HEK293 (cell line): ENCODE measurements around the gene CHN1.

Experiments used
- CTCF ChIA-PET: fragments of 350-600 bp; formaldehyde crosslinking; extraction: SDS; loops from one replicate; lab custom pipeline; 2021; ENCODE audit warnings: antibody characterized with exemption; lab: Yijun Ruan, JAX
- POLR2A ChIA-PET: fragments of 300-600 bp; formaldehyde crosslinking; extraction: SDS; loops from one replicate; lab custom pipeline; 2020; ENCODE audit warnings: antibody characterized with exemption, inconsistent platforms; lab: Yijun Ruan, JAX
- H3K27ac ChIP-seq: fragments of 200-500 bp; sonication (Bioruptor generic); 2 replicates; pipeline ENCODE4 v1.5.1; 2014; ENCODE audit warnings: low read depth, low read length, control low read depth, inconsistent platforms; ENCODE audit errors: extremely low read depth
- H3K36me3 ChIP-seq, 2 experiments: fragments of 200-500 bp in 1 of 2; sonication (Bioruptor generic) in 1 of 2; 1 replicate in 1 of 2; 2 replicates in 1 of 2; pipeline ENCODE4 v1.5.1; 2014 to 2017; ENCODE audit warnings: inconsistent platforms in 2 of 2, low read length in 2 of 2; ENCODE audit not compliant: control insufficient read depth in 2 of 2, insufficient read depth in 1 of 2
- H3K4me1 ChIP-seq: fragments of 200-500 bp; sonication (Bioruptor generic); 2 replicates; pipeline ENCODE4 v1.5.1; 2014; ENCODE audit warnings: mild to moderate bottlenecking, low read length, inconsistent platforms; ENCODE audit not compliant: control insufficient read depth, insufficient read depth
- H3K4me3 ChIP-seq: 2 replicates; pipeline ENCODE4 v1.5.1; 2011; ENCODE audit warnings: low read depth, mild to moderate bottlenecking, control low read depth, low read length, moderate library complexity
- H3K9me3 ChIP-seq: fragments of 200-500 bp; sonication (Bioruptor generic); 2 replicates; pipeline ENCODE4 v1.5.1; 2014; ENCODE audit warnings: low read depth, low read length, inconsistent platforms; ENCODE audit not compliant: control insufficient read depth, insufficient read depth
- BCL11A ChIP-seq: fragments of 450-650 bp; formaldehyde crosslinking; IDR thresholded peaks from 2 replicates; pipeline ENCODE4 v1.5.1; 2016; ENCODE audit warnings: low read depth, missing biosample characterization, missing genetic modification characterization
- EGR2 ChIP-seq: fragments of 450-650 bp; formaldehyde crosslinking; IDR thresholded peaks from 2 replicates; pipeline ENCODE4 v1.5.1; 2016; ENCODE audit warnings: low read depth, missing biosample characterization, missing genetic modification characterization
- GLI2 ChIP-seq: fragments of 450-650 bp; formaldehyde crosslinking; IDR thresholded peaks from 2 replicates; pipeline ENCODE4; 2017; ENCODE audit warnings: missing biosample characterization, missing genetic modification characterization, low read depth, borderline replicate concordance
- SCRT1 ChIP-seq: fragments of 450-650 bp; formaldehyde crosslinking; IDR thresholded peaks from 2 replicates; pipeline ENCODE4 v1.5.1; 2016; ENCODE audit warnings: missing biosample characterization, missing genetic modification characterization, borderline replicate concordance
- SETDB1 ChIP-seq: IDR thresholded peaks from one replicate; pipeline ENCODE4 v1.6.1; 2017; ENCODE audit warnings: mild to moderate bottlenecking, low read length, moderate library complexity, mixed read lengths; ENCODE audit not compliant: insufficient read length
- ZBTB48 ChIP-seq: fragments of 450-650 bp; formaldehyde crosslinking; IDR thresholded peaks from 2 replicates; pipeline ENCODE4 v1.5.1; 2016; ENCODE audit warnings: missing biosample characterization, missing genetic modification characterization
- ZFP3 ChIP-seq: fragments of 450-650 bp; formaldehyde crosslinking; IDR thresholded peaks from 2 replicates; pipeline ENCODE4 v1.5.1; 2016; ENCODE audit warnings: low read depth, missing biosample characterization, missing genetic modification characterization
- ZIC2 ChIP-seq: fragments of 450-650 bp; formaldehyde crosslinking; IDR thresholded peaks from 2 replicates; pipeline ENCODE4 v1.5.1; 2016; ENCODE audit warnings: missing biosample characterization, missing genetic modification characterization
- ZNF112 ChIP-seq: fragments of 450-650 bp; formaldehyde crosslinking; IDR thresholded peaks from 2 replicates; pipeline ENCODE4 v1.5.0; 2017; ENCODE audit warnings: missing biosample characterization, missing genetic modification characterization
- ZNF202 ChIP-seq: fragments of 450-650 bp; formaldehyde crosslinking; IDR thresholded peaks from 2 replicates; pipeline ENCODE4 v1.5.1; 2016; ENCODE audit warnings: missing biosample characterization, missing genetic modification characterization, borderline replicate concordance
- ZNF274 ChIP-seq, 2 experiments: fragments of 200-500 bp in 1 of 2; fragments of 450-650 bp in 1 of 2; sonication (Bioruptor generic) in 1 of 2; formaldehyde crosslinking in 1 of 2; IDR thresholded peaks; 2 replicates each; pipeline versions ENCODE4 v1.5.1 to v1.6.1; 2014 to 2016; ENCODE audit warnings: borderline replicate concordance in 1 of 2, inconsistent platforms in 1 of 2, low read length in 1 of 2, missing biosample characterization in 1 of 2, missing genetic modification characterization in 1 of 2
- ZNF350 ChIP-seq: fragments of 450-650 bp; formaldehyde crosslinking; IDR thresholded peaks from 2 replicates; pipeline ENCODE4 v1.5.0; 2017; ENCODE audit warnings: missing biosample characterization, mild to moderate bottlenecking, missing genetic modification characterization
- ZNF426 ChIP-seq: fragments of 450-650 bp; formaldehyde crosslinking; IDR thresholded peaks from 2 replicates; pipeline ENCODE4 v1.5.1; 2017; ENCODE audit warnings: missing biosample characterization, missing genetic modification characterization, mild to moderate bottlenecking, inconsistent platforms, moderate library complexity
- ZNF596 ChIP-seq: fragments of 450-650 bp; IDR thresholded peaks from 2 replicates; pipeline ENCODE4 v1.5.0; 2018; ENCODE audit warnings: missing biosample characterization, mild to moderate bottlenecking, missing genetic modification characterization, moderate library complexity
- ZNF639 ChIP-seq: fragments of 450-650 bp; formaldehyde crosslinking; IDR thresholded peaks from 2 replicates; pipeline ENCODE4 v1.5.1; 2016; ENCODE audit warnings: missing biosample characterization, missing genetic modification characterization
- ZNF658 ChIP-seq: fragments of 450-650 bp; formaldehyde crosslinking; IDR thresholded peaks from 2 replicates; pipeline ENCODE4; 2016; ENCODE audit warnings: missing biosample characterization, missing genetic modification characterization
- ZNF777 ChIP-seq: fragments of 450-650 bp; formaldehyde crosslinking; IDR thresholded peaks from 2 replicates; pipeline ENCODE4 v1.5.1; 2017; ENCODE audit warnings: missing biosample characterization, missing genetic modification characterization, borderline replicate concordance
- ZSCAN23 ChIP-seq: fragments of 450-650 bp; formaldehyde crosslinking; IDR thresholded peaks from 2 replicates; pipeline ENCODE4 v1.5.1; 2016; ENCODE audit warnings: missing biosample characterization, missing genetic modification characterization
- TF ChIP-seq, protein P1 (sequence below): fragments of 450-650 bp; formaldehyde crosslinking; conservative IDR thresholded peaks from 2 replicates; pipeline ENCODE4 v1.5.1; 2016; ENCODE audit warnings: low read depth, missing biosample characterization, missing genetic modification characterization
- TF ChIP-seq, protein P2 (sequence below): fragments of 450-650 bp; formaldehyde crosslinking; IDR thresholded peaks from 2 replicates; pipeline ENCODE4 v1.5.1; 2016; ENCODE audit warnings: missing biosample characterization, missing genetic modification characterization
- TF ChIP-seq, protein P3 (sequence below): fragments of 450-650 bp; formaldehyde crosslinking; IDR thresholded peaks from 2 replicates; pipeline ENCODE4 v1.5.1; 2017; ENCODE audit warnings: missing biosample characterization, missing genetic modification characterization

CHN1 gene

DNA sequence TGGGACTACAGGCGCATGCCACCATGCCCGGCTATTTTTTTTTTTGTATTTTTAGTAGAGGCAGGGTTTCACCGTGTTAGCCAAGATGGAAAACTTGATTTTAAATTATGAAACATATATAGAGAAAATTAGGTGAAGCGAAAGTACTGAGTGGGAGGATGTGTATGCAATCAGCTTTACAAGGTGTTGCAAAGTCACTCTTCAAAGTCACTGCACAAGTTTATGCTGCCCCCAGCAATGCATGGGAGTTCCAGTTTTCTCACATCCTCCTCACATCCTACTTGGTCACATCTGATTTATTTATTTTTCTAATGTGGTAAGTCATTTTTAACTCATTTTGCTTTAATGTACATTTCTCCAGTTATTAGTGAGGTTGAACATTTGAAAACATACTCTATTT, 49.2 kb upstream of the CHN1 start (continued):
- TF ChIP-seq, protein P1, sequence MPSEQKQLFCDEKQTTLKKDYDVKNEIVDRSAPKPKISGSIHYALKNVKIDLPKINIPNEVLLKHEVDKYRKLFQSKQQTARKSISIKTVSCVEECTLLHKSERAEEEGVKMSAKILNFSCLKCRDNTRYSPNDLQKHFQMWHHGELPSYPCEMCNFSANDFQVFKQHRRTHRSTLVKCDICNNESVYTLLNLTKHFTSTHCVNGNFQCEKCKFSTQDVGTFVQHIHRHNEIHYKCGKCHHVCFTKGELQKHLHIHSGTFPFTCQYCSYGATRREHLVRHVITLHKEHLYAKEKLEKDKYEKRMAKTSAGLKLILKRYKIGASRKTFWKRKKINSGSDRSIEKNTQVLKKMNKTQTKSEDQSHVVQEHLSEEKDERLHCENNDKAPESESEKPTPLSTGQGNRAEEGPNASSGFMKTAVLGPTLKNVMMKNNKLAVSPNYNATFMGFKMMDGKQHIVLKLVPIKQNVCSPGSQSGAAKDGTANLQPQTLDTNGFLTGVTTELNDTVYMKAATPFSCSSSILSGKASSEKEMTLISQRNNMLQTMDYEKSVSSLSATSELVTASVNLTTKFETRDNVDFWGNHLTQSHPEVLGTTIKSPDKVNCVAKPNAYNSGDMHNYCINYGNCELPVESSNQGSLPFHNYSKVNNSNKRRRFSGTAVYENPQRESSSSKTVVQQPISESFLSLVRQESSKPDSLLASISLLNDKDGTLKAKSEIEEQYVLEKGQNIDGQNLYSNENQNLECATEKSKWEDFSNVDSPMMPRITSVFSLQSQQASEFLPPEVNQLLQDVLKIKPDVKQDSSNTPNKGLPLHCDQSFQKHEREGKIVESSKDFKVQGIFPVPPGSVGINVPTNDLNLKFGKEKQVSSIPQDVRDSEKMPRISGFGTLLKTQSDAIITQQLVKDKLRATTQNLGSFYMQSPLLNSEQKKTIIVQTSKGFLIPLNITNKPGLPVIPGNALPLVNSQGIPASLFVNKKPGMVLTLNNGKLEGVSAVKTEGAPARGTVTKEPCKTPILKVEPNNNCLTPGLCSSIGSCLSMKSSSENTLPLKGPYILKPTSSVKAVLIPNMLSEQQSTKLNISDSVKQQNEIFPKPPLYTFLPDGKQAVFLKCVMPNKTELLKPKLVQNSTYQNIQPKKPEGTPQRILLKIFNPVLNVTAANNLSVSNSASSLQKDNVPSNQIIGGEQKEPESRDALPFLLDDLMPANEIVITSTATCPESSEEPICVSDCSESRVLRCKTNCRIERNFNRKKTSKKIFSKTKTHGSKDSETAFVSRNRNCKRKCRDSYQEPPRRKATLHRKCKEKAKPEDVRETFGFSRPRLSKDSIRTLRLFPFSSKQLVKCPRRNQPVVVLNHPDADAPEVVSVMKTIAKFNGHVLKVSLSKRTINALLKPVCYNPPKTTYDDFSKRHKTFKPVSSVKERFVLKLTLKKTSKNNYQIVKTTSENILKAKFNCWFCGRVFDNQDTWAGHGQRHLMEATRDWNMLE (tag by site-specific recombination): no peak
- TF ChIP-seq, all 188 proteins: peak for 0

DNA sequence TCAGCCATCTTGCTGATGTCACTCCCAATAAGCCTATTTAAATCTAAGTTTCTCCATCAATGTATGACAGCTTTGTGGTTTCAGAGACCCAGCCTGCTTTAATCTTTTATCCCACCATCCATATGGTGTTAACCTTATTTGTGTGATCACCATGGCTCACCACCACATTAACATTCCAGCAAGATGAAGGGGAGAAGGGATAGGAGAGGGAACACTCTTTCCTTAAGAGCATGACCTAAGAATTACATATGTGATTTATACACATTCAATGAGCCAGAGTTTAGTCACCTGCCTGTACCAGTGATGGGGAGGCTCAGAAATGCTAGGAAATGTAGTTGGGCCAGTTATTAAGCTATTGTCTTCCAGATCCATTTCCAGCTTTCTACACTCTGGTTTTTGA, 44.5 kb upstream of the CHN1 start:
- no peak overlapping the region for H3K27ac ChIP-seq
- H3K36me3 ChIP-seq: no peaks in the 10 kb centered on the region
- no peaks in the 10 kb centered on the region for H3K4me1 ChIP-seq
- no peak overlapping the region for H3K4me3 ChIP-seq
- POLR2A ChIA-PET: no interaction called here
- CTCF ChIA-PET: interaction anchor here (0.6 to 1.0 kb wide), 2 partner anchors 54 to 202 kb away, joined by 3 to 4 read pairs; no protein-coding TSS in a partner anchor
- TF ChIP-seq ZFP3 (tag by site-specific recombination) (no peak), ZNF350 (tag by site-specific recombination) (no peak), EGR2 (tag by site-specific recombination) (no peak), ZBTB48 (tag by site-specific recombination) (no peak), ZSCAN23 (tag by site-specific recombination) (no peak), BCL11A (tag by site-specific recombination) (no peak), GLI2 (tag by site-specific recombination) (no peak), SETDB1 (no peak), ZIC2 (tag by site-specific recombination) (no peak), ZNF596 (tag by site-specific recombination) (no peak), ZNF202 (no peak)
- TF ChIP-seq, protein P2, sequence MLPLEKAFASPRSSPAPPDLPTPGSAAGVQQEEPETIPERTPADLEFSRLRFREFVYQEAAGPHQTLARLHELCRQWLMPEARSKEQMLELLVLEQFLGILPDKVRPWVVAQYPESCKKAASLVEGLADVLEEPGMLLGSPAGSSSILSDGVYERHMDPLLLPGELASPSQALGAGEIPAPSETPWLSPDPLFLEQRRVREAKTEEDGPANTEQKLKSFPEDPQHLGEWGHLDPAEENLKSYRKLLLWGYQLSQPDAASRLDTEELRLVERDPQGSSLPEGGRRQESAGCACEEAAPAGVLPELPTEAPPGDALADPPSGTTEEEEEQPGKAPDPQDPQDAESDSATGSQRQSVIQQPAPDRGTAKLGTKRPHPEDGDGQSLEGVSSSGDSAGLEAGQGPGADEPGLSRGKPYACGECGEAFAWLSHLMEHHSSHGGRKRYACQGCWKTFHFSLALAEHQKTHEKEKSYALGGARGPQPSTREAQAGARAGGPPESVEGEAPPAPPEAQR: no peak
- TF ChIP-seq, protein P3, sequence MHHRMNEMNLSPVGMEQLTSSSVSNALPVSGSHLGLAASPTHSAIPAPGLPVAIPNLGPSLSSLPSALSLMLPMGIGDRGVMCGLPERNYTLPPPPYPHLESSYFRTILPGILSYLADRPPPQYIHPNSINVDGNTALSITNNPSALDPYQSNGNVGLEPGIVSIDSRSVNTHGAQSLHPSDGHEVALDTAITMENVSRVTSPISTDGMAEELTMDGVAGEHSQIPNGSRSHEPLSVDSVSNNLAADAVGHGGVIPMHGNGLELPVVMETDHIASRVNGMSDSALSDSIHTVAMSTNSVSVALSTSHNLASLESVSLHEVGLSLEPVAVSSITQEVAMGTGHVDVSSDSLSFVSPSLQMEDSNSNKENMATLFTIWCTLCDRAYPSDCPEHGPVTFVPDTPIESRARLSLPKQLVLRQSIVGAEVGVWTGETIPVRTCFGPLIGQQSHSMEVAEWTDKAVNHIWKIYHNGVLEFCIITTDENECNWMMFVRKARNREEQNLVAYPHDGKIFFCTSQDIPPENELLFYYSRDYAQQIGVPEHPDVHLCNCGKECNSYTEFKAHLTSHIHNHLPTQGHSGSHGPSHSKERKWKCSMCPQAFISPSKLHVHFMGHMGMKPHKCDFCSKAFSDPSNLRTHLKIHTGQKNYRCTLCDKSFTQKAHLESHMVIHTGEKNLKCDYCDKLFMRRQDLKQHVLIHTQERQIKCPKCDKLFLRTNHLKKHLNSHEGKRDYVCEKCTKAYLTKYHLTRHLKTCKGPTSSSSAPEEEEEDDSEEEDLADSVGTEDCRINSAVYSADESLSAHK (tag by site-specific recombination): no peak
- no peaks in the 10 kb centered on the region for H3K9me3 ChIP-seq

DNA sequence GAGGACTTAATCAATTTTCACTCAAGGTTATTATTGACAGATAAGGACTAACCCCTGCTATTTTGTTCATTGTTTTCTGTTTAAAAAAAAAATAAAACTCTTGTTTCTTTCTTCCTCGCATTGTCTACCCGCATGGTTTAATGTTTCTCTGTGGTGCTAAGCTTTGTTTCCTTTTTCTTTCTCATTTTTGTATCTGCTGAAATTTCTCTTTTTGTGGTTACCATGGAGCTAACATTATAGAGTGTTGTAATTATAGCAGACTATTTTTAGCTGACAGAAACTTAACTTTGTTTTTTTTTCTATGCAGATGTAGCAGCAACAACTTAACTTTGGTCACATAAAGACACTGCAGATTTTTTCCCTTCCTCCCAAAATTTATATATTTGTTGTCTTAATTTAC, 43.1 kb upstream of the CHN1 start:
- Histone ChIP-seq H3K9me3 (no peaks in the 10 kb centered on the region), H3K4me1 (no peaks in the 10 kb centered on the region), H3K4me3 (no peak overlapping the region), H3K36me3 (no peaks in the 10 kb centered on the region), H3K27ac (no peak overlapping the region)
- ChIA-PET POLR2A (no interaction called here), CTCF (interaction anchor here (0.8 to 1.1 kb wide), 3 partner anchors 12 to 32 kb away, joined by 3 to 4 read pairs (median 3); no protein-coding TSS in a partner anchor)
- TF ChIP-seq ZNF426 (tag by site-specific recombination): no peak
- TF ChIP-seq ZNF639 (tag by site-specific recombination): no peak
- no peak for TF ChIP-seq ZNF274 (IDR thresholded peaks at IDR 0.05; ENCODE audit: low read length)
- TF ChIP-seq ZNF274 (tag by site-specific recombination; IDR thresholded peaks at IDR 0.05; ENCODE audit: borderline replicate concordance): no peak
- TF ChIP-seq ZNF112 (tag by site-specific recombination): no peak
- TF ChIP-seq ZNF658 (tag by site-specific recombination): no peak
- TF ChIP-seq ZNF777: no peak
- TF ChIP-seq SCRT1 (tag by site-specific recombination): no peak
